ENCODE measurements around the gene COPZ1. TPM values are rescaled to one million over a fixed set of nuclear protein-coding genes. Genes with fewer than 3 reads are reported as not detected.
A peak's percentile ranks its signal among the peaks of the same experiment; 100 is the strongest.

The COPZ1 gene
- total RNA-seq, 1 donor from 2014 or later, result 137 TPM

DNA sequence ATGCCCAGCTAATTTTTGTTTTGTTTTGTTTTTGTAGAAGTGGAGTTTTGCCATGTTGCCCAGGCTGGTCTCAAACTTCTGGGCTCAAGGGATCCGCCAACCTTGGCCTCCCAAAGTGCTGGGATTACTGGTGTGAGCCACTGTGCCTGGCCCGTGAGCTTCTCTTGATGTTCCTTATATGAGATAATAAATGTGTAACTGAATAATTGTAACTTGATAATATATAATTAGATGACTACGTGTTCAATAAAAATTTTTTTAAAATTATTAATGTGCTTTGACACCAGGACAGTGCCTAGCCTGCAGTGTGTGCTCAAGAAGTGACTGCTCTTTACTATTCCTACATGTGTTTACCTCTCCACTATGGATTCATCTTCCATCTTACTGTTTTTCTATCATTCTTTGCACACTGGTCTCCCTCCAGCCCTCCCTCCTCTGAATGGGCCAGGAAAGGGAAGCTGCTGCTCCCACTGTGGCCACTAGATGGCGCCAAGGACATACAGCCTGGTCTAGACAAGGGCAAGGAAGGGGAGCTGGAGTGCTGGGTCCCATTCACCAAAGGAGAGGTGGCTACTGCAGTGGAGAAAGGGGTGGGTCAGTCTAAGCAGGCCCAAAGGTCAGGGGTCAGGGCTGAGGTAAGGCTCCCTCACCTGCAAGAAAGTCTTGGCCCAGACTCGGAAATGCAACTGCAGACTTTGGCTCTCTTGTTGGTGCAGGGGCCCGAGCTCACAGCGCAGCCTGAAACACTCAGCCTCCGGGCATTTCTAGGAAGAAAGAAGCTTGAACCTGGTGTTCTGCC is 74.3 kb downstream of the COPZ1 start:
- TF ChIP-seq, protein P1, sequence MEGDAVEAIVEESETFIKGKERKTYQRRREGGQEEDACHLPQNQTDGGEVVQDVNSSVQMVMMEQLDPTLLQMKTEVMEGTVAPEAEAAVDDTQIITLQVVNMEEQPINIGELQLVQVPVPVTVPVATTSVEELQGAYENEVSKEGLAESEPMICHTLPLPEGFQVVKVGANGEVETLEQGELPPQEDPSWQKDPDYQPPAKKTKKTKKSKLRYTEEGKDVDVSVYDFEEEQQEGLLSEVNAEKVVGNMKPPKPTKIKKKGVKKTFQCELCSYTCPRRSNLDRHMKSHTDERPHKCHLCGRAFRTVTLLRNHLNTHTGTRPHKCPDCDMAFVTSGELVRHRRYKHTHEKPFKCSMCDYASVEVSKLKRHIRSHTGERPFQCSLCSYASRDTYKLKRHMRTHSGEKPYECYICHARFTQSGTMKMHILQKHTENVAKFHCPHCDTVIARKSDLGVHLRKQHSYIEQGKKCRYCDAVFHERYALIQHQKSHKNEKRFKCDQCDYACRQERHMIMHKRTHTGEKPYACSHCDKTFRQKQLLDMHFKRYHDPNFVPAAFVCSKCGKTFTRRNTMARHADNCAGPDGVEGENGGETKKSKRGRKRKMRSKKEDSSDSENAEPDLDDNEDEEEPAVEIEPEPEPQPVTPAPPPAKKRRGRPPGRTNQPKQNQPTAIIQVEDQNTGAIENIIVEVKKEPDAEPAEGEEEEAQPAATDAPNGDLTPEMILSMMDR (IDR thresholded peaks at IDR 0.05; ENCODE audit: unreplicated experiment), result peak; percentile 91
- Mint-ChIP-seq H3K9me3 (no peaks in the 10 kb centered on the region), H3K4me3 (no peak overlapping the region), H3K27me3 (ENCODE audit: low read depth) (no peaks in the 10 kb centered on the region), H3K36me3 (peaks cover 29% of the 10 kb centered on the region), H3K27ac (no peak overlapping the region), H3K4me1 (no peaks in the 10 kb centered on the region)
- DNase-seq (ENCODE audit: low spot score in 2 of 2, unreplicated experiment in 2 of 2), result peak; percentile 66 to 93

DNA sequence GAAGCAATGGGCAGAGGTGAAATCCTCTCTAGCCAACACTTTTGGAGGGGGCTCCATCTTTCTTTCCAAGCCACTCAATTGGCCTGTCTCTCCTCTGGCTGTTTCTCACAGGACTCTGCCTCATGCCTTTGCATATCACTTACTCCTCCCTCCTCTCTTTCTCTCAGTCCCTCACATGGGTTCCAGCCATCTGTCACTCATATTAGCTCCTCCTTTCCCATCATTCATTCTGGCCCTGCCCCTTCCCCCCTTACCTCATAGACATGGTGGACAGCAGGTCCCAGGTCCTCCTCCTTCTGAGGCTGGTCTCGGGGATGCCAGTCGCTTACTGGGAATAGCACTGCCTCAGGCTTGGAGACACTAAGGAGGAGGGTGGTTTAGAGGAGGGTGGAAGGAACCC is 76.2 kb downstream of the COPZ1 start:
- H3K36me3 Mint-ChIP-seq, result peaks cover 35% of the 10 kb centered on the region
- no peaks in the 10 kb centered on the region for H3K9me3 Mint-ChIP-seq
- DNase-seq (ENCODE audit: low spot score in 2 of 2, unreplicated experiment in 2 of 2), result no peak
- TF ChIP-seq, protein P1 (IDR thresholded peaks at IDR 0.05; ENCODE audit: unreplicated experiment), result no peak
- no peaks in the 10 kb centered on the region for H3K27me3 Mint-ChIP-seq (ENCODE audit: low read depth)
- no peak overlapping the region for H3K4me3 Mint-ChIP-seq
- no peak overlapping the region for H3K27ac Mint-ChIP-seq
- H3K4me1 Mint-ChIP-seq, result no peaks in the 10 kb centered on the region

Small RNA genes within 50 kb of the gene (microRNA-seq; reads per million reads assigned to microRNA genes)
- gene MIR148B, result 690 reads per million, percentile 77 among the genes with 10 or more reads in this experiment

Other genes with a start within 250 kb of the COPZ1 start
- gene SMUG1, start 136.1 kb upstream of the COPZ1 start, total RNA-seq, result 39.5 to 47.1 TPM (median 46.1 TPM) in 3 replicates
- gene CBX5, start 45.0 kb upstream of the COPZ1 start, total RNA-seq, result 209 to 219 TPM (median 217 TPM) in 3 replicates
- gene HNRNPA1, start 44.4 kb upstream of the COPZ1 start, total RNA-seq, result 2,201 to 2,231 TPM (median 2,205 TPM) in 3 replicates
- 0.45 to 0.75 TPM (median 0.47 TPM) in 3 replicates for gene NFE2, start 24.1 kb upstream of the COPZ1 start, total RNA-seq
- 0.18 to 0.32 TPM (median 0.24 TPM) in 3 replicates for gene GPR84, start 39.4 kb downstream of the COPZ1 start, total RNA-seq
- 30.5 to 35.4 TPM (median 34.2 TPM) in 3 replicates for gene ZNF385A, start 59.6 kb downstream of the COPZ1 start, total RNA-seq
- gene ITGA5, start 94.1 kb downstream of the COPZ1 start, total RNA-seq, result 60.7 to 71.9 TPM (median 65.3 TPM) in 3 replicates
- not detected in 3 replicates for gene GTSF1, start 148.5 kb downstream of the COPZ1 start, total RNA-seq
- gene NCKAP1L, start 172.6 kb downstream of the COPZ1 start, total RNA-seq, result 0.02 to 0.16 TPM (median 0.04 TPM) in 3 replicates
- 0.70 to 0.89 TPM (median 0.78 TPM) in 3 replicates for gene PDE1B, start 224.5 kb downstream of the COPZ1 start, total RNA-seq